K562 (cell line): Measurements from ENCODE around the gene LZTR1. TPM values are rescaled to one million over a fixed set of nuclear protein-coding genes. Genes with fewer than 3 reads are reported as not detected.

Experiments used
- CHD2 ChIP-seq: IDR thresholded peaks from 2 replicates; pipeline ENCODE4 v1.6.1; 2011; ENCODE audit warnings: low read depth, low read length
- GTF2E2 ChIP-seq: fragments of 200-800 bp; sonication (Bioruptor generic); IDR thresholded peaks from 2 replicates; pipeline ENCODE4 v1.6.1; 2016; ENCODE audit warnings: missing genetic modification characterization, missing compliant biosample characterization
- MAFG ChIP-seq: fragments of 450-650 bp; conservative IDR thresholded peaks from 2 replicates; pipeline ENCODE4 v1.6.1; 2016; ENCODE audit warnings: missing genetic modification characterization, missing compliant biosample characterization
- PYGO2 ChIP-seq: fragments of 450-650 bp; IDR thresholded peaks from 2 replicates; pipeline ENCODE4 v1.6.1; 2016; ENCODE audit warnings: mild to moderate bottlenecking, missing genetic modification characterization, moderate library complexity, missing compliant biosample characterization
- RBM15 ChIP-seq: fragments of 200-400 bp; formaldehyde crosslinking; IDR thresholded peaks from 2 replicates; pipeline ENCODE4 v1.6.1; 2018; ENCODE audit warnings: mild to moderate bottlenecking, low read length, moderate library complexity; ENCODE audit not compliant: insufficient read depth
- RFX7 ChIP-seq: fragments of 250-450 bp; sonication (Bioruptor Pico); IDR thresholded peaks from 2 replicates; pipeline ENCODE4 v1.5.1; 2021; ENCODE audit warnings: mild to moderate bottlenecking
- SLC30A9 ChIP-seq: fragments of 250-450 bp; sonication (Bioruptor Pico); IDR thresholded peaks from 2 replicates; pipeline ENCODE4 v1.8.0; 2022; ENCODE audit warnings: mild to moderate bottlenecking, moderate library complexity
- SMAD2 ChIP-seq: fragments of 150-350 bp; IDR thresholded peaks from 2 replicates; pipeline ENCODE4 v1.6.1; 2014; ENCODE audit warnings: low read depth, mild to moderate bottlenecking, low read length
- SNIP1 ChIP-seq: fragments of 450-650 bp; IDR thresholded peaks from 2 replicates; pipeline ENCODE4 v1.7.1; 2017; ENCODE audit warnings: low read depth, mild to moderate bottlenecking
- ZNF668 ChIP-seq: fragments of 250-450 bp; sonication (Bioruptor Pico); IDR thresholded peaks from 2 replicates; pipeline ENCODE4 v1.8.0; 2022; ENCODE audit warnings: mild to moderate bottlenecking, inconsistent platforms
- polyA plus RNA-seq, 8 experiments: library from polyadenylated mRNA; depleted of rRNA in 4 of 8; stranded (reverse) in 5 of 8; unstranded in 3 of 8; fragments of >200 nt; fragmentation: Nextera tagmentation in 2 of 8; fragmentation: Illumina TruSeq in 1 of 8; extraction: Ambion mirVana in 2 of 8; extraction: Trizol in 1 of 8; gene quantifications; 2 replicates each; pipeline versions ENCODE4 v1.2.1 to v1.2.3, GENCODE V29; 2011 to 2014; ENCODE audit warnings: inconsistent platforms in 1 of 8, missing spikeins in 1 of 8
- total RNA-seq, 7 experiments: library from RNA; depleted of rRNA in 6 of 7; stranded (reverse); fragments of >200 nt in 6 of 7; fragmentation: Illumina TruSeq in 2 of 7; extraction: Trizol in 2 of 7; gene quantifications; 2 replicates each; pipeline versions ENCODE4 v1.2.1 to v1.2.3, GENCODE V29; 2011 to 2021; ENCODE audit warnings: low replicate concordance in 1 of 7
- TF ChIP-seq, protein P1 (sequence below): fragments of 250-450 bp; sonication (Bioruptor Pico); IDR thresholded peaks from 2 replicates; pipeline ENCODE4 v1.4.0; 2020; ENCODE audit warnings: borderline replicate concordance
- TF ChIP-seq, protein P2 (sequence below): fragments of 450-650 bp; IDR thresholded peaks from 2 replicates; pipeline ENCODE4 v1.6.1; 2014; ENCODE audit warnings: low read depth, mild to moderate bottlenecking, moderate library complexity, borderline replicate concordance
- TF ChIP-seq, protein P3 (sequence below): sonication (generic); formaldehyde crosslinking; IDR thresholded peaks from 2 replicates; pipeline ENCODE4 v1.8.1; 2023; ENCODE audit warnings: mild to moderate bottlenecking, missing genetic modification reagents, moderate library complexity
- TF ChIP-seq, protein P4 (sequence below): fragments of 450-650 bp; IDR thresholded peaks from 2 replicates; pipeline ENCODE4 v1.6.1; 2016; ENCODE audit warnings: low read depth, mild to moderate bottlenecking, moderate library complexity
- TF ChIP-seq, protein P5 (sequence below): fragments of 450-650 bp; IDR thresholded peaks from 2 replicates; pipeline ENCODE4 v1.6.1; 2017; ENCODE audit warnings: mild to moderate bottlenecking, moderate library complexity
- TF ChIP-seq, protein P6 (sequence below): sonication (generic); formaldehyde crosslinking; IDR thresholded peaks from 2 replicates; pipeline ENCODE4 v1.9.0; 2022; ENCODE audit warnings: mild to moderate bottlenecking, missing genetic modification reagents
- TF ChIP-seq, protein P7 (sequence below): fragments of 450-650 bp; IDR thresholded peaks from 2 replicates; pipeline ENCODE4 v1.6.1; 2018; ENCODE audit not compliant: partially characterized antibody

Gene LZTR1
- total and polyA plus RNA-seq, 9 of the 15 experiments (the other 6 are each of a cell fraction or from before 2014, with no cell fraction given) = 2.2 to 135 (median 63.0) TPM

DNA sequence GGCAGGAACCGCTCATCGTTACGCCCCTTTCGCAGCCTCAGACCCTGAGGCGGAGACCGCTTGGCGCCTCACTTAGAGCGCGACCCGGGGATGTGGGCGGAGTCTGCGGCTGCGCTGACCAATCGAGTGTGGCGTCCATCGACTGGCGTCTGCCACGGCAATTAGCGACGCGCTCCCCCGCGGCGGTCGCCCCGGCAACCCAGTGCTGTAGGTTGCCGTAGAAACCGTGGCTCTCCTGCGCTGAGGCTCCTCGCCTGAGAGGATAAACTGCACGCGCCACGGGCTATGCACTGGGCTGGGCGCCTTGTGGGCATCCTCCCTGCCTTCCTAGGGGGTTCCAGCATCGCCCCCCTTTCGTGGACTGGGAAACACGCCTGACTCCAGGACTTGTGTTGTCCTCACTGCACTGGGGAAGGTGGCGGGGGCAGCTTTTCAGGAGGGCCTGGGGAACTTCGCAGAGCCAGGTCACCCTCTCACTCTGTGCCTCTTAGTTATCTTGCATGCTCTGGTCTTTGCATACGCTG lies 32.2 kb downstream of the LZTR1 start (continued):
- TF ChIP-seq, protein P1, sequence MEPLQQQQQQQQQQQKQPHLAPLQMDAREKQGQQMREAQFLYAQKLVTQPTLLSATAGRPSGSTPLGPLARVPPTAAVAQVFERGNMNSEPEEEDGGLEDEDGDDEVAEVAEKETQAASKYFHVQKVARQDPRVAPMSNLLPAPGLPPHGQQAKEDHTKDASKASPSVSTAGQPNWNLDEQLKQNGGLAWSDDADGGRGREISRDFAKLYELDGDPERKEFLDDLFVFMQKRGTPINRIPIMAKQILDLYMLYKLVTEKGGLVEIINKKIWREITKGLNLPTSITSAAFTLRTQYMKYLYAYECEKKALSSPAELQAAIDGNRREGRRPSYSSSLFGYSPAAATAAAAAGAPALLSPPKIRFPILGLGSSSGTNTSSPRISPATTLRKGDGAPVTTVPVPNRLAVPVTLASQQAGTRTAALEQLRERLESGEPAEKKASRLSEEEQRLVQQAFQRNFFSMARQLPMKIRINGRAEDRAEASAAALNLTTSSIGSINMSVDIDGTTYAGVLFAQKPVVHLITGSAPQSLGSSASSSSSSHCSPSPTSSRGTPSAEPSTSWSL (CRISPR knock-in tag) = peak; percentile 98
- peak; percentile 98; the same call in 1 of the 2 replicates for TF ChIP-seq SMAD2
- no peak for TF ChIP-seq SNIP1
- TF ChIP-seq ZNF668 (CRISPR knock-in tag) = no peak
- TF ChIP-seq, protein P2, sequence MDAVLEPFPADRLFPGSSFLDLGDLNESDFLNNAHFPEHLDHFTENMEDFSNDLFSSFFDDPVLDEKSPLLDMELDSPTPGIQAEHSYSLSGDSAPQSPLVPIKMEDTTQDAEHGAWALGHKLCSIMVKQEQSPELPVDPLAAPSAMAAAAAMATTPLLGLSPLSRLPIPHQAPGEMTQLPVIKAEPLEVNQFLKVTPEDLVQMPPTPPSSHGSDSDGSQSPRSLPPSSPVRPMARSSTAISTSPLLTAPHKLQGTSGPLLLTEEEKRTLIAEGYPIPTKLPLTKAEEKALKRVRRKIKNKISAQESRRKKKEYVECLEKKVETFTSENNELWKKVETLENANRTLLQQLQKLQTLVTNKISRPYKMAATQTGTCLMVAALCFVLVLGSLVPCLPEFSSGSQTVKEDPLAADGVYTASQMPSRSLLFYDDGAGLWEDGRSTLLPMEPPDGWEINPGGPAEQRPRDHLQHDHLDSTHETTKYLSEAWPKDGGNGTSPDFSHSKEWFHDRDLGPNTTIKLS = no peak
- TF ChIP-seq SLC30A9 = no peak
- TF ChIP-seq, protein P3, sequence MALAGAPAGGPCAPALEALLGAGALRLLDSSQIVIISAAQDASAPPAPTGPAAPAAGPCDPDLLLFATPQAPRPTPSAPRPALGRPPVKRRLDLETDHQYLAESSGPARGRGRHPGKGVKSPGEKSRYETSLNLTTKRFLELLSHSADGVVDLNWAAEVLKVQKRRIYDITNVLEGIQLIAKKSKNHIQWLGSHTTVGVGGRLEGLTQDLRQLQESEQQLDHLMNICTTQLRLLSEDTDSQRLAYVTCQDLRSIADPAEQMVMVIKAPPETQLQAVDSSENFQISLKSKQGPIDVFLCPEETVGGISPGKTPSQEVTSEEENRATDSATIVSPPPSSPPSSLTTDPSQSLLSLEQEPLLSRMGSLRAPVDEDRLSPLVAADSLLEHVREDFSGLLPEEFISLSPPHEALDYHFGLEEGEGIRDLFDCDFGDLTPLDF = peak; percentile 95
- TF ChIP-seq, protein P4, sequence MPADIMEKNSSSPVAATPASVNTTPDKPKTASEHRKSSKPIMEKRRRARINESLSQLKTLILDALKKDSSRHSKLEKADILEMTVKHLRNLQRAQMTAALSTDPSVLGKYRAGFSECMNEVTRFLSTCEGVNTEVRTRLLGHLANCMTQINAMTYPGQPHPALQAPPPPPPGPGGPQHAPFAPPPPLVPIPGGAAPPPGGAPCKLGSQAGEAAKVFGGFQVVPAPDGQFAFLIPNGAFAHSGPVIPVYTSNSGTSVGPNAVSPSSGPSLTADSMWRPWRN = no peak
- peak; percentile 18; the same call in 1 of the 2 replicates for TF ChIP-seq CHD2
- no peak for TF ChIP-seq PYGO2
- TF ChIP-seq RBM15 = no peak
- no peak for TF ChIP-seq GTF2E2 (tag)
- TF ChIP-seq RFX7 (CRISPR knock-in tag) = no peak
- TF ChIP-seq, protein P5, sequence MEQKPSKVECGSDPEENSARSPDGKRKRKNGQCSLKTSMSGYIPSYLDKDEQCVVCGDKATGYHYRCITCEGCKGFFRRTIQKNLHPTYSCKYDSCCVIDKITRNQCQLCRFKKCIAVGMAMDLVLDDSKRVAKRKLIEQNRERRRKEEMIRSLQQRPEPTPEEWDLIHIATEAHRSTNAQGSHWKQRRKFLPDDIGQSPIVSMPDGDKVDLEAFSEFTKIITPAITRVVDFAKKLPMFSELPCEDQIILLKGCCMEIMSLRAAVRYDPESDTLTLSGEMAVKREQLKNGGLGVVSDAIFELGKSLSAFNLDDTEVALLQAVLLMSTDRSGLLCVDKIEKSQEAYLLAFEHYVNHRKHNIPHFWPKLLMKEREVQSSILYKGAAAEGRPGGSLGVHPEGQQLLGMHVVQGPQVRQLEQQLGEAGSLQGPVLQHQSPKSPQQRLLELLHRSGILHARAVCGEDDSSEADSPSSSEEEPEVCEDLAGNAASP = no peak
- TF ChIP-seq MAFG (tag) = no peak
- TF ChIP-seq, protein P6, sequence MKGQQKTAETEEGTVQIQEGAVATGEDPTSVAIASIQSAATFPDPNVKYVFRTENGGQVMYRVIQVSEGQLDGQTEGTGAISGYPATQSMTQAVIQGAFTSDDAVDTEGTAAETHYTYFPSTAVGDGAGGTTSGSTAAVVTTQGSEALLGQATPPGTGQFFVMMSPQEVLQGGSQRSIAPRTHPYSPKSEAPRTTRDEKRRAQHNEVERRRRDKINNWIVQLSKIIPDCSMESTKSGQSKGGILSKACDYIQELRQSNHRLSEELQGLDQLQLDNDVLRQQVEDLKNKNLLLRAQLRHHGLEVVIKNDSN (CRISPR knock-in tag) = no peak
- TF ChIP-seq, protein P7, sequence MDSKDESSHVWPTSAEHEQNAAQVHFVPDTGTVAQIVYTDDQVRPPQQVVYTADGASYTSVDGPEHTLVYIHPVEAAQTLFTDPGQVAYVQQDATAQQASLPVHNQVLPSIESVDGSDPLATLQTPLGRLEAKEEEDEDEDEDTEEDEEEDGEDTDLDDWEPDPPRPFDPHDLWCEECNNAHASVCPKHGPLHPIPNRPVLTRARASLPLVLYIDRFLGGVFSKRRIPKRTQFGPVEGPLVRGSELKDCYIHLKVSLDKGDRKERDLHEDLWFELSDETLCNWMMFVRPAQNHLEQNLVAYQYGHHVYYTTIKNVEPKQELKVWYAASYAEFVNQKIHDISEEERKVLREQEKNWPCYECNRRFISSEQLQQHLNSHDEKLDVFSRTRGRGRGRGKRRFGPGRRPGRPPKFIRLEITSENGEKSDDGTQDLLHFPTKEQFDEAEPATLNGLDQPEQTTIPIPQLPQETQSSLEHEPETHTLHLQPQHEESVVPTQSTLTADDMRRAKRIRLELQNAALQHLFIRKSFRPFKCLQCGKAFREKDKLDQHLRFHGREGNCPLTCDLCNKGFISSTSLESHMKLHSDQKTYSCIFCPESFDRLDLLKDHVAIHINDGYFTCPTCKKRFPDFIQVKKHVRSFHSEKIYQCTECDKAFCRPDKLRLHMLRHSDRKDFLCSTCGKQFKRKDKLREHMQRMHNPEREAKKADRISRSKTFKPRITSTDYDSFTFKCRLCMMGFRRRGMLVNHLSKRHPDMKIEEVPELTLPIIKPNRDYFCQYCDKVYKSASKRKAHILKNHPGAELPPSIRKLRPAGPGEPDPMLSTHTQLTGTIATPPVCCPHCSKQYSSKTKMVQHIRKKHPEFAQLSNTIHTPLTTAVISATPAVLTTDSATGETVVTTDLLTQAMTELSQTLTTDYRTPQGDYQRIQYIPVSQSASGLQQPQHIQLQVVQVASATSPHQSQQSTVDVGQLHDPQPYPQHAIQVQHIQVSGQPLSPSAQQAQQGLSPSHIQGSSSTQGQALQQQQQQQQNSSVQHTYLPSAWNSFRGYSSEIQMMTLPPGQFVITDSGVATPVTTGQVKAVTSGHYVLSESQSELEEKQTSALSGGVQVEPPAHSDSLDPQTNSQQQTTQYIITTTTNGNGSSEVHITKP = no peak
